ENCODE results near the gene ACOT11.

The ACOT11 gene

DNA sequence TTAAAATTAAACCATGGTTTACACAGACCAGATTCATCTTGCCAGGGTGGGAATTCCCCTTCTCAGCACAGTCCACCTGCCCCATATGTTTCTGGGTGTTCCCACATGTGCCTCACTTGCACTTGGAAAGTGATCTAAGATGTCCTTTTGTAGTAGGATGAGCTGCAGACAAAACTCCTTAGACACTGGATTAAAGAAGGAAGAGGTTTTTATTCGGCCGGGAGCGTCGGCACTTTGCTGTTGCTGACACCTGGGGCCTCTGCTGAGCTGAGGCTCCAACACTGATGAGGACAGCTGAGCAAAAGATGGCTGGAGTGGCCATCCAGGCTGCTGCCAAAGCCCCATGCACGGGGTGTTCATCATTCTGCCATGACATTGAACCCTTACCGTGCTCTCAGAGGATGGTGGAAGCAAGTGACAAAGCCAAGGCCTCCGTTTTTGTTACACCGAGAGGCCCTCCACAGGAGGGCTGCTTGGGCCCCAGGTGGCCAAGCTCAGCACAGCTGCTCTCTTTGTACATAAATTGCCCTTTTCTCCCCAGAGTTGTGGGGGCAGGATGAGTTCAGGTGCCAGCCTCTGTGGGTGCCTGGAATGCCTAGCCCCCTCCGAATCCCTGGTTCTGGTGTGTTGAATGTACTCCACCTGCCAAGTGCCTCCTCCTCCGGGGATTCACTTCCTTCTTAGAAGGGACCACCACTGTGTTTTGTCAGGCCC, 7.3 kb upstream of the ACOT11 start:
- Histone ChIP-seq H3K9me3 (replicated peaks; ENCODE audit: insufficient read depth, low read length) (no peaks in the 10 kb centered on the region), H3F3A (ENCODE audit: insufficient read depth, low read length) (no peaks in the 10 kb centered on the region), H3K4me1 (ENCODE audit: low read length) (peaks cover 4% of the 10 kb centered on the region; the same call in 1 of the 2 replicates), H4K20me1 (ENCODE audit: insufficient read depth, low read length) (no peaks in the 10 kb centered on the region), H3K79me2 (ENCODE audit: low read length) (no peaks in the 10 kb centered on the region), H3K27ac (ENCODE audit: low read length) (no peak overlapping the region), H3K9ac (ENCODE audit: low read length) (no peak overlapping the region), H3K4me2 (ENCODE audit: low read depth, low read length) (no peak overlapping the region), H3K27me3 (replicated peaks; ENCODE audit: insufficient read depth, low read length) (no peaks in the 10 kb centered on the region), H3K9me2 (replicated peaks; ENCODE audit: insufficient read depth, low read length) (no peaks in the 10 kb centered on the region), H3K4me3 (ENCODE audit: low read length) (no peak overlapping the region), H3K36me3 (replicated peaks; ENCODE audit: insufficient read depth, low read length) (no peaks in the 10 kb centered on the region), H2AFZ (ENCODE audit: low read length) (no peak overlapping the region)
- DNase-seq: no peak
- TF ChIP-seq, protein P1, sequence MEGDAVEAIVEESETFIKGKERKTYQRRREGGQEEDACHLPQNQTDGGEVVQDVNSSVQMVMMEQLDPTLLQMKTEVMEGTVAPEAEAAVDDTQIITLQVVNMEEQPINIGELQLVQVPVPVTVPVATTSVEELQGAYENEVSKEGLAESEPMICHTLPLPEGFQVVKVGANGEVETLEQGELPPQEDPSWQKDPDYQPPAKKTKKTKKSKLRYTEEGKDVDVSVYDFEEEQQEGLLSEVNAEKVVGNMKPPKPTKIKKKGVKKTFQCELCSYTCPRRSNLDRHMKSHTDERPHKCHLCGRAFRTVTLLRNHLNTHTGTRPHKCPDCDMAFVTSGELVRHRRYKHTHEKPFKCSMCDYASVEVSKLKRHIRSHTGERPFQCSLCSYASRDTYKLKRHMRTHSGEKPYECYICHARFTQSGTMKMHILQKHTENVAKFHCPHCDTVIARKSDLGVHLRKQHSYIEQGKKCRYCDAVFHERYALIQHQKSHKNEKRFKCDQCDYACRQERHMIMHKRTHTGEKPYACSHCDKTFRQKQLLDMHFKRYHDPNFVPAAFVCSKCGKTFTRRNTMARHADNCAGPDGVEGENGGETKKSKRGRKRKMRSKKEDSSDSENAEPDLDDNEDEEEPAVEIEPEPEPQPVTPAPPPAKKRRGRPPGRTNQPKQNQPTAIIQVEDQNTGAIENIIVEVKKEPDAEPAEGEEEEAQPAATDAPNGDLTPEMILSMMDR (IDR thresholded peaks at IDR 0.05; ENCODE audit: low read length): no peak
- TF ChIP-seq EZH2 (optimal IDR thresholded peaks at IDR 0.05; ENCODE audit: low read depth, low read length) (no peak), EZH2phosphoT487 (IDR thresholded peaks at IDR 0.05; ENCODE audit: low read length) (no peak)

DNA sequence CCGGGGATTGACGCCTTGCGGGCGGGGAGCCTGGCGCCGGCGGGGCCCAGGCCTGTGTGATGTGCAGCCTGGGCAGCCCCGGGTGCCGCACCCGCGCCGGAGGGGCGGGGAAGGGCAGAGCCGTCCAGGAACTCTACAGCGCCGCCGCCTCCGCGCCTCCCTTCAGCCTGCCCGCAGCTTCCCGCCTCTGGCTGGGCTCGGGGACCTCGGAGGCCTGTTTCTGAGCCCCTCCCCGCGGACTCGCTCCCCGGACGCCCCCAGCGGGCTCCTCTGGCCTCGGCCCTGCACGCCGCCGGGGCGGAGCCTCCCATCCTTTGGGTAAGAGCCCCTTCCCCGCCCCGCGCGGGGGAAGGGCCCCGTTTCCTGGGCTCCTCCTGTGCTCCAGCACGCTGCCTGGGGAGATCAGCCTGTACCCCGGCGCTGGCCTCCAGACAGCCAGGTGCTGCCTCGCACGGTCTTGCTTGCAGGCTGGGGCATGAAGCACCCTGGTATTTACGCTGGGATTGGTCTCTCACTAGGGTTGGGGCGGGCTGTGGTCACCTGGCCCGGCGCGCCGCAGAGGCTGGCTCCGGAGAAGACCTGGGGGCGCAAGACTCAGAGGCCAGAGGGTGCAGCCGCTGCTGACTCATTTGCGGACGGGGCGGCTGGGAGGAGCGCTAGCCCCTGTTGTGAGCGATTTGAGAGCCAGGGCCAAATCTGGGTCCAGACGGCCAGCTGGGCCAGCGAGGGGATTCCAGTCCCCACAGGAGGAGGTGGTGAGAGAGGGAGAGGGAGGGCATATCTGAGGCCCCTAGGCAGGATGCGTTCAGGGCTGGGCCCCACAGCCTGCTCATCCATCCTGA, 5.7 kb upstream of the ACOT11 start:
- peak; percentile 71 for DNase-seq
- H3K79me2 ChIP-seq (ENCODE audit: low read length): no peaks in the 10 kb centered on the region
- TF ChIP-seq EZH2phosphoT487 (IDR thresholded peaks at IDR 0.05; ENCODE audit: low read length) (no peak), EZH2 (optimal IDR thresholded peaks at IDR 0.05; ENCODE audit: low read depth, low read length) (no peak)
- TF ChIP-seq, protein P1 (IDR thresholded peaks at IDR 0.05; ENCODE audit: low read length): peak; percentile 17; the same call in 1 of the 2 replicates
- H3F3A ChIP-seq (ENCODE audit: insufficient read depth, low read length): no peaks in the 10 kb centered on the region
- no peaks in the 10 kb centered on the region for H3K36me3 ChIP-seq (replicated peaks; ENCODE audit: insufficient read depth, low read length)
- peaks cover 4% of the 10 kb centered on the region; the same call in 1 of the 2 replicates for H3K4me1 ChIP-seq (ENCODE audit: low read length)
- H3K9me3 ChIP-seq (replicated peaks; ENCODE audit: insufficient read depth, low read length): no peaks in the 10 kb centered on the region
- no peaks in the 10 kb centered on the region for H3K9me2 ChIP-seq (replicated peaks; ENCODE audit: insufficient read depth, low read length)
- peak overlapping the region; percentile 81 for H2AFZ ChIP-seq (ENCODE audit: low read length)
- no peaks in the 10 kb centered on the region for H3K27me3 ChIP-seq (replicated peaks; ENCODE audit: insufficient read depth, low read length)
- H3K4me2 ChIP-seq (ENCODE audit: low read depth, low read length): peak overlapping the region; percentile 91
- no peaks in the 10 kb centered on the region for H4K20me1 ChIP-seq (ENCODE audit: insufficient read depth, low read length)
- peak overlapping the region; percentile 59 for H3K4me3 ChIP-seq (ENCODE audit: low read length)
- peak overlapping the region; percentile 37; the same call in 1 of the 2 replicates for H3K9ac ChIP-seq (ENCODE audit: low read length)
- H3K27ac ChIP-seq (ENCODE audit: low read length): no peak overlapping the region

DNA sequence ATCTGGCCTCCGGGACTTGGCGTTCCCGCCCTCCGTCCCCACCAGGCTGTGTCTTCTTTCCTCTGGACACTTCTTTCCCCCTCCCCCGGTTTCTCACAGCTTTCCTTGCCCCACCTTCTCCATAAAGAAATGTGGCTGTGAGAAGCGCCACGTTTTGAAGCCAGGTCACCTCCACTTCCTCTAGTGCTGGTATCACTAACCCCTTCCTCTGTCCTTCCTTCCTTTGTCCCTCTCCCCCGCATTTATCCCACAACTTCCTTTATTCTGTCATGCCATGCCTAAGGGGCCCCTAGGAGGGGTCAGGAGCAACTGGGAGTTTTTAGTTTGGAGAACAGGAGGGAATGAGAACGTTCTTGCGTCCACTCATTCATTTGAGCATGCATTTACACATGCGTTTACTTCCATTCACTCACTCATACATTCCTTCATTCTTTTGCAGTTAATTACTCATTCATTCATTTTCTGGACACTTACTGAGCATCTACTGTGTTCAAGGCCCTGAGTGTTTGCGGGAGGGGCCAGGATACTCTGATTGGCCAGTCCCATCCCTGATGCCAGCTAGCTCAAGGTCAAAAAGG, 5.0 kb upstream of the ACOT11 start:
- no peaks in the 10 kb centered on the region for H4K20me1 ChIP-seq (ENCODE audit: insufficient read depth, low read length)
- no peak overlapping the region for H3K27ac ChIP-seq (ENCODE audit: low read length)
- no peaks in the 10 kb centered on the region for H3K27me3 ChIP-seq (replicated peaks; ENCODE audit: insufficient read depth, low read length)
- H3K4me1 ChIP-seq (ENCODE audit: low read length): peaks cover 4% of the 10 kb centered on the region; the same call in 1 of the 2 replicates
- no peak for TF ChIP-seq EZH2 (optimal IDR thresholded peaks at IDR 0.05; ENCODE audit: low read depth, low read length)
- TF ChIP-seq, protein P1 (IDR thresholded peaks at IDR 0.05; ENCODE audit: low read length): no peak
- no peak for TF ChIP-seq EZH2phosphoT487 (IDR thresholded peaks at IDR 0.05; ENCODE audit: low read length)
- DNase-seq: no peak
- no peak overlapping the region for H3K4me3 ChIP-seq (ENCODE audit: low read length)
- no peaks in the 10 kb centered on the region for H3K9me3 ChIP-seq (replicated peaks; ENCODE audit: insufficient read depth, low read length)
- H3K4me2 ChIP-seq (ENCODE audit: low read depth, low read length): no peak overlapping the region
- H3F3A ChIP-seq (ENCODE audit: insufficient read depth, low read length): no peaks in the 10 kb centered on the region
- H3K9ac ChIP-seq (ENCODE audit: low read length): no peak overlapping the region
- no peak overlapping the region for H2AFZ ChIP-seq (ENCODE audit: low read length)
- no peaks in the 10 kb centered on the region for H3K79me2 ChIP-seq (ENCODE audit: low read length)
- H3K36me3 ChIP-seq (replicated peaks; ENCODE audit: insufficient read depth, low read length): no peaks in the 10 kb centered on the region
- H3K9me2 ChIP-seq (replicated peaks; ENCODE audit: insufficient read depth, low read length): no peaks in the 10 kb centered on the region

Measured in MM.1S (cell line).